Sigmoid colon (tissue), 4 donors: ENCODE results near the gene TRIM63.

Experiments used
- CTCF ChIP-seq, 4 experiments: fragments of 450-650 bp in 3 of 4; fragments of 200-600 bp in 1 of 4; IDR thresholded peaks; one replicate each; pipeline ENCODE4 v1.5.1; 2016 to 2019; ENCODE audit warnings: antibody characterized with exemption in 4 of 4, mild to moderate bottlenecking in 3 of 4, moderate library complexity in 2 of 4
- EP300 ChIP-seq, 4 donors: sonication (generic); formaldehyde crosslinking; IDR thresholded peaks; one replicate each; pipeline ENCODE4 v1.6.1; 2017; ENCODE audit warnings: antibody characterized with exemption in 4 of 4
- POLR2A ChIP-seq, 2 donors: fragments of 450-650 bp; IDR thresholded peaks; one replicate each; pipeline ENCODE4 v1.6.1; 2016; ENCODE audit warnings: antibody characterized with exemption in 2 of 2, mild to moderate bottlenecking in 2 of 2, moderate library complexity in 2 of 2
- POLR2AphosphoS5 ChIP-seq, 4 donors: sonication (generic); formaldehyde crosslinking; IDR thresholded peaks; one replicate each; pipeline ENCODE4 v1.6.1; 2017; ENCODE audit warnings: antibody characterized with exemption in 4 of 4

DNA sequence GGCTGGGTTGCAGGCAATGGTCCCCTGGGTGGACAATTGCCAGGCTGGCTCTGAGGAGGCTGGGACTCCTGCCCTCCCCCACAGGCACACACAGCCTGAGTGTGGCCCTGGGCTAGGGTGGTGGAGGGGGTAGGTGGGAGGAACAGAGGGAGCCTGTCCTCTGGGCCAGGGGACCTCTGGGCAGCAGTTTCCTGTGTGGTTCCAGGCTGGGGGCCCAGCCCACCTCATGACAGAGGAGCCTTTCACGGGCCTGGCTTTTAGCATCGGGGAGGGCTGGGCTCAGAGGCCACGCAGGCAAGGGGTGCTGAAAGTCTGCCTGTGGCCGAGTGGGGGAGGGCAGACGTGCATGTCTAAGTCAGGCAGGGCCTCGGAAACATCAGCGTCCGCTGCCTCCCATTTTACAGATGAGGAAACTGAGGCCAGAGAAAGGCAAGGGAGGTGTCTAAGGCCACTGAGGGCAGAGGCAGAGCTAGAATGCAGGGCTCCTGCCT, 38.9 kb downstream of the TRIM63 start:
- TF ChIP-seq EP300 (IDR thresholded peaks at IDR 0.05), result no peak
- no peak for TF ChIP-seq CTCF (IDR thresholded peaks at IDR 0.05)
- no peak for TF ChIP-seq POLR2AphosphoS5 (IDR thresholded peaks at IDR 0.05)
- TF ChIP-seq POLR2A (IDR thresholded peaks at IDR 0.05), result no peak
